ENCODE measurements around the gene CMTM3. TPM values are rescaled to one million over a fixed set of nuclear protein-coding genes. Genes with fewer than 3 reads are reported as not detected.
A peak's percentile ranks its signal among the peaks of the same experiment; 100 is the strongest.

Gene CMTM3
- total and polyA plus RNA-seq, 12 donors = 6.6 to 19.9 (median 7.9) TPM

- no peak overlapping the region for H3K4me3 ChIP-seq
- DNase-seq = no peak
- TF ChIP-seq CTCF (IDR thresholded peaks at IDR 0.05) = peak in 7 of 9 donors; percentile 28 to 60 (median 50)
- H3K4me1 ChIP-seq = peaks cover 8 to 32% (median 29%) of the 10 kb centered on the region in 9 donors
- no peaks in the 10 kb centered on the region for H3K9me3 ChIP-seq
- H3K27me3 ChIP-seq = no peaks in the 10 kb centered on the region
- H3K36me3 ChIP-seq = no peaks in the 10 kb centered on the region
- peak in 7 of 8 donors; percentile 19 to 68 (median 59) for ATAC-seq
- intact Hi-C loops (cut with DNase I) = loop anchor here in 3 of 10 donors (5.0 kb wide), 3 partner anchors 35 to 205 kb away; partner anchors contain the start of genes CMTM4 (in 1 of the 3) and DYNC1LI2 (in 1 of the 3)
- H3K27ac ChIP-seq = peak overlapping the region in 8 of 10 donors; percentile 44 to 79 (median 58)
- WGBS, 2 donors = 72 to 73% methylated on average over 7 of the region's 7 CpGs
These were observed 58.1 kb downstream of the CMTM3 start for GRCh38 chr16:66662445-66663194.

Other genes starting within 250 kb of the CMTM3 start
- gene CDH5, start 238.0 kb upstream of the CMTM3 start, total RNA-seq = 10 to 100 TPM; 40.3 to 81.2 (median 55.9) TPM
- 10 to 100 TPM; 39.4 to 53.9 TPM for gene CDH5, start 238.0 kb upstream of the CMTM3 start, polyA plus RNA-seq
- 1 to 10 TPM in 8 of 10 donors, under 1 TPM in 2; 0.26 to 9.6 (median 2.0) TPM for gene BEAN1, start 177.4 kb upstream of the CMTM3 start, total RNA-seq
- gene BEAN1, start 177.4 kb upstream of the CMTM3 start, polyA plus RNA-seq = 1 to 10 TPM; 1.2 to 5.6 TPM
- 10 to 100 TPM; 16.0 to 26.0 (median 21.4) TPM for gene TK2, start 54.6 kb upstream of the CMTM3 start, total RNA-seq
- gene TK2, start 54.6 kb upstream of the CMTM3 start, polyA plus RNA-seq = 10 to 100 TPM in 1 of 2 donors, 1 to 10 TPM in 1; 8.0 to 13.6 TPM
- 10 to 100 TPM in 3 of 10 donors, 1 to 10 TPM in 7; 1.6 to 19.9 (median 6.7) TPM for gene CKLF, start 52.1 kb upstream of the CMTM3 start, total RNA-seq
- gene CKLF, start 52.1 kb upstream of the CMTM3 start, polyA plus RNA-seq = 10 to 100 TPM in 1 of 2 donors, 1 to 10 TPM in 1; 6.8 to 24.1 TPM
- gene CMTM1, start 38.3 kb upstream of the CMTM3 start, total RNA-seq = 1 to 10 TPM in 5 of 10 donors, under 1 TPM in 5; 0.50 to 2.1 (median 0.98) TPM
- under 1 TPM in 1 of 2 donors, not detected in 1; 0.19 TPM for gene CMTM1, start 38.3 kb upstream of the CMTM3 start, polyA plus RNA-seq
- gene CMTM2, start 25.2 kb upstream of the CMTM3 start, total RNA-seq = under 1 TPM in 4 of 10 donors, not detected in 6; 0.33 to 0.95 (median 0.63) TPM
- gene CMTM2, start 25.2 kb upstream of the CMTM3 start, polyA plus RNA-seq = not detected
- 10 to 100 TPM in 8 of 10 donors, 1 to 10 TPM in 2; 7.3 to 14.6 (median 12.1) TPM for gene CMTM4, start 92.0 kb downstream of the CMTM3 start, total RNA-seq
- gene CMTM4, start 92.0 kb downstream of the CMTM3 start, polyA plus RNA-seq = 1 to 10 TPM; 4.5 to 4.6 TPM
- gene DYNC1LI2, start 146.9 kb downstream of the CMTM3 start, total RNA-seq = 100 to 1,000 TPM in 2 of 10 donors, 10 to 100 TPM in 8; 70.4 to 109 (median 89.0) TPM
- 10 to 100 TPM; 27.2 to 53.9 TPM for gene DYNC1LI2, start 146.9 kb downstream of the CMTM3 start, polyA plus RNA-seq
- under 1 TPM in 1 of 10 donors, not detected in 9; 0.12 TPM for gene TERB1, start 196.9 kb downstream of the CMTM3 start, total RNA-seq
- gene TERB1, start 196.9 kb downstream of the CMTM3 start, polyA plus RNA-seq = not detected
- gene NAE1, start 226.3 kb downstream of the CMTM3 start, total RNA-seq = 10 to 100 TPM; 29.6 to 35.9 (median 31.3) TPM
- 10 to 100 TPM; 23.7 to 27.8 TPM for gene NAE1, start 226.3 kb downstream of the CMTM3 start, polyA plus RNA-seq
- gene CA7, start 239.7 kb downstream of the CMTM3 start, total RNA-seq = not detected
- gene CA7, start 239.7 kb downstream of the CMTM3 start, polyA plus RNA-seq = not detected